ENCODE data around the gene PLA2G12B.

The PLA2G12B gene

DNA sequence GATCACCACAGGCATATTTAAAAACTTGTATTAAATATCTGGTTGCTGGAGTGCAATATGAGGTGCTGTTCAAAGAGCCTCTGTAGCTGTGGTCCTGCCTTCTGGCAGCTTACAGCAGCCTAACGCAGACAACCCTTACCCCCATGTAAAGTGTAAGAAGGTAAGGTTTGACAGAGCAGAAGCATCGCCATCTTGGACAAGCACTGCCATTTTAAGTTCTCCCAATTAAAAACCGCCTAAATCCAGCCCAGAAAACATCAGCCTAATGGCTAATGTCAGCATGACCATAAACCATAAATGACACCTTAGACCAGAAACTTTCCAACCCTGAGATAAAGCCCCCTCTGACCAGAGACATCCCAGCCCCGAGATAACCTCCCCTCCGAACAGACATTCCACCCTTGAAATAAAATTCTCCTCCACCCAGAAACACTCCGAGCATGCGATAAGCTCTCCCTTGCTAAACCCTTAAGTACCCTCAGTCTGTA, 66.4 kb downstream of the PLA2G12B start:
- no peak for DNase-seq

DNA sequence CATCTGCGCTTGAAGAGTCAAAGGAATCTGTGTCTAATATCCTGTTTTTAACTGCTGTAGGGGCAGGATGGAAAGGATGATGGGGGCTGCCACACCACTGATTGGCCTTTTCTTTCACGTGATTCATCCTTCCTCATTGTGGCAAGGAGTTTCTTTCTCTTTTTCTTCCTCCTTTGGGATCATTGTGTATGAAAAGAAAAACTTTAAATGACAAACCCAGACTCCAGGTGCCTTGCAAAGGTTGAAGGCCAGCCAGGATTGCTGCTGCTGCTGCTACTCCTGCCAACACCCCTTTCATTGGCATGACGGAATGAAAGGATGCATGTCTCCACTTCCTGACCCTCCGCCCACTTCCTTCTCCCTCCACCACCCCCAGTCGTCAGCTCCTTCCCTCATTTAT, 67.6 kb downstream of the PLA2G12B start:
- no peak for DNase-seq

GRCh38 chr10:72886621-72887020, 68.0 kb downstream of the PLA2G12B start:
- no peak for DNase-seq

- no peak for DNase-seq
Observed at GRCh38 chr10:72885953-72886352, 68.7 kb downstream of the PLA2G12B start.
